Measurements from ENCODE around the gene SOST. TPM values are rescaled to one million over a fixed set of nuclear protein-coding genes. Genes with fewer than 3 reads are reported as not detected.

SOST gene
- total RNA-seq, 1 donor from 2014 or later, result not detected

DNA sequence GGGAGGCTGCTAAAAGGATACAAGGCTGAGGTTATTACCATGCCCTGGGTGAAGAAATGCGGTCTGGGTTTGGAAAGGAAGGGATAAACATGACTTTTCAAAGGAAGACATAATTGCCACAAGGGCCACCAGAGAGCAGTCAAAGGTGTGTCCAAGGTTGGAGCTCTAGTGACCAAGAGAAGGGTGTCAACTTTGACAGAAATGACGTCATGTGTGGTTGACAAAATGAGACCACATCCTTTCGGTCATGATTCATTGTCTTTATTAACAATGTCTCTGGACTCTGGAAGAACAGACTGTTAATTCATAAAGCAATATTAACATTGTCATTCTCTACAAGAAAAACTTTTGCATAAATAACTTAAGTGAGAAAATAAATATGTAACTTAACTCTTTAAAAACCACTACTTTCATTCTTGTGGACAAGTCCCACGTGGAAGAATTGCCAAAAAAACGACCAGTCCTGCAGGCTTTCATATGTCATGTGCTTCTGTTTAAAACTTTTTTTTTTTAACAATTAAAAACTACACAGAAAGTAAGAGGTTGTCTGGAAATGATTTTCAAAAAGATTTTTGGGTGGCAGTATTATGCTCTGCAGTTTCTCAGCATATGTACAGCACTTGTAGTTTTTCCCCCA, 5.0 kb downstream of the SOST start:
- FAIRE-seq (no peak), DNase-seq (ENCODE audit: low spot score in 2 of 2) (no peak)

DNA sequence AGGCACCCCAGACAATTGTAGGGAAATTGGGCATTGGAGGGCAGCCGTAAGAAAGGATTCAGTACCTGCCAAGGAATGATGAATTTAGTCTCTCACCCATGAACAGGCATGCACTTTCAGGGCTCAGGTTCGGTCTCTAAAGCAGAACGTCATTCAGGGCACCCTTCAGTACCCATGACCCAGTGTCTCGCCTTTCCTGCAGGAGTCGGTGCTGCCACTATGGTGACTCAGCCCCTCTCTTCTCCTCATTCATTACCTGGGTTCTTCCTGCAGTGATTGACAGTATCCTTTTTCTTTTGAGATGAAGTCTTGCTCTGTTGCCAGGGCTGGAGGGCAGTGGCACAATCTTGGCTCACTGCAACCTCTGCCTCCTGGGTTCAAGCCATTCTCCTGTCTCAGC, 8.4 kb downstream of the SOST start:
- no peak for FAIRE-seq
- no peak for DNase-seq (ENCODE audit: low spot score in 2 of 2)

DNA sequence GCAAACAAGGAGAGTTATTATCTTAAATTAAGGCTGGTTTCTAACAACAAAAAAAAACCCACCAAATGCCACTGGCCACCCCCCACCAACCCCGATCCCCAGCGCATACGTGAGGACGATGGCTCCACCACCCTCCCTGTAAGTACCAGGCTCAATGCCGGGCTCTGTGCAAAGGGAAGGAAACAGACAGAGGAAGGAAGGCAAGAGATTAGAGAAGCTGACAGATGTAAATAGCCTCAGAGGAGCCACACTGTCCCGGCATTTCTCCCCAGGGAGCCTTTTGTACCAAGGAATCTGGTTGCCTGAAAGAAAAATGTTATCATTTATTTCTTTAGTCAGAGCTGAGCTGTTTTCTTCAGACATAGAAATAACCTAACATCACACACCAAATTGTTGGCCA, 13.1 kb downstream of the SOST start:
- FAIRE-seq (no peak), DNase-seq (ENCODE audit: low spot score in 2 of 2) (no peak)

DNA sequence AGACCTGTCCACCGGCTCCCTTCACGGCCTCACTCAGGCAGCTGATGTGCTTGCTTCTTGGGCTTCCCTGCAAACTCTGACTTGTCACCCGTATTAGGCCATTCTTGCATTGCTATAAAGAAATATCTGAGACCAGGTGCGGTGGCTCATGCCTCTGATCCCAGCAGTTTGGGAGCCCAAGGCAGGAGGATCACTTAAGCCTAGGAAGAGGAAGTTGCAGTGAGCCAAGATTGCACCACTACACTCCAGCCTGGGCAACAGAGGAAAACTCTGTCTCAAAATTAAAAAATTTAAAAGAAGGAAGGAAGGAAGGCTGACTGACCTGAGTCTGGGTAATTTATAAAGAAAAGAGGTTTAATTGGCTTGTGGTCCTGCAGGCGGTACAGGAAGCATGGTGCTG, 17.0 kb downstream of the SOST start:
- FAIRE-seq (no peak), DNase-seq (ENCODE audit: low spot score in 2 of 2) (no peak)

DNA sequence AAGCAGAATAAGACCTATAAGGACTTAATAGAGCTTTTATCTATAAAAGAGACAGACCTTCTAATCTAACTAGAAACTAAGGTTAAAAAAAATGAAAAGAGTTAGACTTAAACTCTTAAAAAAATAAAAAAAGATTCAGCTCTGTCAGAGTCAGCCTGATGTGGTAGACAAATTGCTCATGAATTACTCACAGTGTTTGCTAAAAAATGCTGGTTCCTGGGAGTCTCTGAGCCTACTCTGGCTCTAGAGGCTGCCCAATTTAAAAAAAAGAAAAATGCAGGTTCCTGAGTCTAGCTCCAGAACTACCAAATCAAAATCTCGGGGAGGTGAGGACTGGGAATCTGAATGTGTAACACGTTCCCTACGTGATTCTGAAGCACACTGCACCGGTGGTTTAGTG, 18.1 kb downstream of the SOST start:
- no peak for FAIRE-seq

DNA sequence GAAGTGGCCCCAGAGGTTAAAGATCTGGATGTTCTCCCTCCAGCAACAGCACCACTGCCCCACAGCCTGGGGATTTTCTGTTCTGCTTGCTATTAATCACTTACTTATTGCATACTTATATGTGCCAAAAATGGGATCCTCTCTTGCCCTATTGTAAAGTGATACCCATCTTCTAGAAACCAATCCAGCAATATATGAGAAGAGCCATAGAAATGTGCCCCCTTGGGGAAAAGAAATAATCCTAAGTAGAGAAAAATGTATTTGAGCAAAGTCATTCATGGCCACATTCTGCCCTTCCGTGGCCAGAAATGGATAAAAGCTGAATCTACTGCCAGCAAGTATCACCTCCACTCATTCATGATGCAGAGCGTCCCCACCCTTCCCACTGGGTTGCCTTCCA, 20.9 kb downstream of the SOST start:
- FAIRE-seq (no peak), DNase-seq (ENCODE audit: low spot score in 2 of 2) (no peak)

More for the DNA sequence above, 18.1 kb downstream of the SOST start:
- DNase-seq (ENCODE audit: low spot score in 2 of 2), result no peak

DNA sequence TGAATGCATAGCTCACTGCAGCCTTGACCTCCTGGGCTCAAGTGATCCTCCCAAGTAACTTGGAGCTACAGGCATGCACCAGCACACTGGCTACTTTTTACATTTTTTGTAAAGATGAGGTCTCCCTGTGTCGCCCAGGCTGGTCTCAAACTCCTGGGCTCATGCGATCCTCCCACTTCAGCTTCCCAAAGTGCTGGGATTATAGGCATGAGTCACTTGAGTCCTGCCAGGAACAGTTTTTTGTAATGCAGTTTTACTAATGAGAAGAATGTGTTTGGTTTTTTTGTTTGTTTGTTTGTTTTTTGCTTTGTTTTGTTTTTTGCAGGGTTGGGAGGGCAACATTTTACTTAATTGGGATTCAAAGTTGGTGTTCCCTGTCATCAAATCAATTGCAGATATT, 22.2 kb downstream of the SOST start:
- FAIRE-seq (no peak), DNase-seq (ENCODE audit: low spot score in 2 of 2) (no peak)

DNA sequence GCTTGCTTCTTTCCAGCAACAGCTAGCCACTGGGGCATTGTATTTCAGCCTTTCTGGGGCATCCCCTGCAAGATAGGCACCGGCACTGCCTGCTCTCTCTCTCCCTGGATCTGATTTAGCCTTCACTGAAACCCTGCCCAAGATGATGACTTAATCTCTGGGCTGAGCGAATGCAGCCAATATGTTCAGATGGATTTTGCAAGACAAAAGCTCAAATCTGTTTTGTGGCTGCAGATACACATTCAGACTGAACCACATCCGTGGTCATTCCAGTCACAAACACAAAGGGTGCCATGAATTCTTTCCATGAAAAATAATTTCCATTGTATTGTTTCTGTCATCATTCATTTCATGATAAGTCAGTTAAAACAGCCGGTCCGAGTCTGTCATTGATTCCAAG, 24.2 kb downstream of the SOST start:
- FAIRE-seq (no peak), DNase-seq (ENCODE audit: low spot score in 2 of 2) (no peak)

DNA sequence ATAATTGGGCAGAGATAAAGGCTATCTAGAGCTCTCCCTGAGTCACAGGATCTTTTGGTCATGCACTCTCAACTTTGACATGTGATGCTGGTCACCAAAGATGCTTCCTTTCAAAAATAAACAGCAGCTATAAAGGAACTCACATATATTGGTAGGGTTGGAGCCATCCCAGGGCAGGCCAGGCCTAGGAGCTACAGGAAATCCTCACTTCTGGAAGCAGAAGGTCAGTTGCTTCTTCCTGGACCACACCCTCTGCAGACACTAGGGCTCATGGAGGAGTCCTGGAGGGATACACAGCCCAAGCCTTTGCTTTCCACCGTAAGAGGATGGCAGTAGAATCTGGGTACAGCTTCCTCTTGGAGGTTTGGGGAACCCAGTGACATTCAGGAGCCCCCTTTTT, 24.6 kb downstream of the SOST start:
- FAIRE-seq, result no peak

DNA sequence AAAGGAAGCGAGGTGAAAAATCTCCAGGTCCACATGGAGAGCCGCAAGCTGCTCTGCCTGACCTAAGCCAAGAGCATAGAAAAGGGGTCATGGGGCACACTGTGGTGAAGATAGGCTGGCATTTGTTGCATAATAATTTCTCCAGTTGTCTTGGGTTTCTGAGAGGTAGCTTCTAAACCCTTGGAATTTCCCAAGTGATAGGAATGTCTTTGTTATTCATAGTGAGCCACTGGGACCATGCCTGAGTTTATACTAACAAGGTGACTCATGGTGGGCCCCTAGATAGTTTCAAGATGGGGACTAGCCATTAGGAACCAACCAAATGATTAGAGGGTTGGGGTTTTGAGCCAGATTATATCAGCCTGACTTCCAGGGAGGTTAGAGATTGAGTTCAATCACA, 25.6 kb downstream of the SOST start:
- no peak for FAIRE-seq
- DNase-seq (ENCODE audit: low spot score in 2 of 2), result no peak

More for the DNA sequence above, 24.6 kb downstream of the SOST start:
- no peak for DNase-seq (ENCODE audit: low spot score in 2 of 2)

DNA sequence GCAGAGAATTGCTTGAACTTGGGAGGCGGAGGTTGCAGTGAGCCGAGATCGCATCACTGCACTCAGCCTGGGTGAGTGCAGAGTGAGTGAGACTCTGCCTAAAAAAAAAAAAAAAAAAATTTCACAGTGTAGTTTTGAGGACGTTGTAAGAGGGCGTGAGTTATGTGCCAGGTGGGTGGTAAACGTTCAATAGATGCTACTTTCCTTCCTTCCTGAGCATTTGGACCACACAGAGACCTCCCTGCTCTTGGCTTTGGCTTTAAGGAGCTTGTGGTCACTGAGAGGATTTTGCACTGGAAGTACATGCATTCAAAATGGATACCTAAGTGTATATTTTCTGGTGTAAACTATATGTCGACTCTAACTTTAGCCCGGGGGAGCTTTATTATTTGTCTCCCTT, 30.5 kb downstream of the SOST start:
- DNase-seq (ENCODE audit: low spot score in 2 of 2) (no peak), FAIRE-seq (no peak)

DNA sequence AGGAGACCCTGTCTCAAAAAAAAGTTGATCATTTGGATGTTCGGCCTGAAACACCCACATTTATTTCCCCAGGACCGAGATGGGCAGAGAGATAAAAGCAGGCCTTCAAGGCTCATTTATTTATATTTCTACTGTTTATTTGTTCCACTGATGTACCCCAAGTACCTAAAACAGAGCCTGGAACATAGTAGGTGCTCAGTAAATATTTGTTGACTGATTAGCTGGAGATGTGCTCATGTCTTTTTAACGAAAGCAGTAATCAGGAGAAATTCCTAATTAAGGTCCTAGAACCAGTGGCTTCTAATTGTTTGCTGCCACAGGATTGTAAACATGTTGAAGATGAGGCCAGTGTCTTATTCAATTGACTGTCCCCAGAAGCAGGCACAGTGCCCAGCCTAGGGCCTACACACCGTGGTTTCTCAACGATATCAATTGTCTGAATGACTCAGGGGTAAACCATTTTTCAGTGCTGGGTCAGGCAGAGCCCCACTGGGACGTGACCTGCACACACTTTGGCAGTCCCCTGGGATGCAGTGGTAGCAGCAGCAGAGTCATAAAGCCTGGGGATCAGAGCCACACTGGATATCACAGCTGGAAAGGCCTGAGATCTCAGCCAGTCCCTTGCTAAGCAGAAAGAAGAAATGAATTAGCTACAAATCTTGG, 34.8 kb downstream of the SOST start:
- FAIRE-seq, result no peak
- no peak for DNase-seq (ENCODE audit: low spot score in 2 of 2)

DNA sequence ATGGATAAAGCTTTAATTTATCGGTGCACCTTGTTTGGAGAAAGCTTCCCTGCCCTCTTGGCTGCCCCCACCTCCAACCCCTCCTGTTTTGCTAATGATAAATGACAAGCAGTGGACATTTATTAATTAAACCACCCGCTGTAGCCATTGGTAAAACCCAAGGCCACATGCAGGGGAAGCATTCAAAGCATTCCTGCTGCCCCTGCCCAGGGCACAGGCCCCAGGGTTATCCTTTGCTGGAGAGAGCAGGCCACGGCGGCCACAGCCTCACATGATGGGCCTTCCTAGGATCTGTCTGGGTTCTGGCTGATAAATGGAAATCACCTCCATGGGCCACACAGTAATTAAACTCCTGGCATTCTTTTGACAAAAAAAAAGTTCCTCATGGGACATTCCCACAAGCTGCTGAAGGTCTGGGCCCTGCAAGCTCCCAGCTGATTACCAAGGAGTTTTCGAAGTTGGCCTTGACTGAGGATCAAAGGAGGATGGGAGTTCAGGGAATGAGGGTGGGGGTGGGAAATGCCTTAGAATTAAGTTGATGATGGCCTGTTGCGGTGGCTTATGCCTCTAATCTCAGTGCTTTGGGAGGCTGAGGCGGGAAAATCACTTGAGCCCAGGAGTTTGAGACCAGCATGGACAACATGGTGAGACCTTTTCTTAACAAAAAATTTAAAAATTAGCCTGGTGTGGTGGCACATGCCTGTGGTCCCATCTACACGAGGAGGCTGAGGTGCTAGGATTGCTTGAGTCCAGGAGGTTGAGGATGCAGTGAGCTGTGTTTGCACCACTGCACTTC, 35.5 kb downstream of the SOST start:
- FAIRE-seq (no peak), DNase-seq (ENCODE audit: low spot score in 2 of 2) (no peak)

DNA sequence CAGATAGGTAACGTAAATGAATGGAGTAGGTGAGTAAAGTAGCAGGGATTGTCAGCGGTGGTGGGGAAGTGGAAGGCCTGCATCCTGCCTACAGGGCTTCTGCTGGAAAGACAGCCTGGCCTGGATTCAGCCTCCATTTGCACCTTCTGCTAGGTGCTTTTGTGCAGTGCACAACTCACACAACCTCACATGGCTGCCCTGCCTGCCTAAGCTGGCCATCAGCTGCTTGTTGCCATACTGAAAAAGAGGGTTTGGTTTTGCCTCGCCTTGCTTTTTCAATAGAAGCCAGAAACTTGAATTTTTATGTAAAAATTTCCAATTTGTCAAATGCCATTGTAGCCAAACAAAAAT, 36.3 kb downstream of the SOST start:
- no peak for DNase-seq (ENCODE audit: low spot score in 2 of 2)
- no peak for FAIRE-seq

DNA sequence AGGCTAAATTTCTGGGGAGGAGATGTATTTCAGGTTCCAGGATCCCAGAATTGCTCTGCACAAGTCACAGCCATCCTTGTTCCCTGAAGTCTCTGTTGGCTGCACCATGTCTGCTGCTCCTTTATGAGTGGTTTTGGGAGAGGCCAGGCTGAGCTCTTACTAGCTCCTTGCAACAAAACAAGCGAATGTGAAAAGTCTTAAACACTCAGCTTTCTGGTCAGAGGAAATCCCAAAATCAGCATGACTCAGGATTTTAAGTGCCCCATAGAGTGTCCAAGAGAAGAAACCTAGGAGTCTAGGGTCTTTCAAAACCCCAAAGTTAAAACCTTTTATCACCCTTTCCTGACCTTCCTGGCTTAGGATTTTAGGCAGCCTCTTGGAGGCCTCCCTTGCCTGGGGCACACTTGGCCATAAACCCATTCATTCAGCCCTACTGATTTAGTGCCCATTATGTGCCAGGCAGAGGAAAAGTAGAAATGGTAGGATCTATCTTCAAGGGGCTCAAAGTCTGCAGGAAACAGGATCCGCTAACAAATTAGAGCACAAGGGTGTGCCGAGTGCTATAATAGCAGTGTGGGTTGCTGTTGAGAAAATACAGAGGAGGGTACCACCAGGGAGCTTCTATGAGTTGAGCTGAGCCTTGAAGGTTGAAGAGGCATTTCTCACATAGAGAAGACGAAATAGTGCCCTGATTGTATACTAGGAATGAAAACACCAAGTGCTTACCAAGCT, 36.9 kb downstream of the SOST start:
- no peak for FAIRE-seq
- DNase-seq (ENCODE audit: low spot score in 2 of 2), result no peak

DNA sequence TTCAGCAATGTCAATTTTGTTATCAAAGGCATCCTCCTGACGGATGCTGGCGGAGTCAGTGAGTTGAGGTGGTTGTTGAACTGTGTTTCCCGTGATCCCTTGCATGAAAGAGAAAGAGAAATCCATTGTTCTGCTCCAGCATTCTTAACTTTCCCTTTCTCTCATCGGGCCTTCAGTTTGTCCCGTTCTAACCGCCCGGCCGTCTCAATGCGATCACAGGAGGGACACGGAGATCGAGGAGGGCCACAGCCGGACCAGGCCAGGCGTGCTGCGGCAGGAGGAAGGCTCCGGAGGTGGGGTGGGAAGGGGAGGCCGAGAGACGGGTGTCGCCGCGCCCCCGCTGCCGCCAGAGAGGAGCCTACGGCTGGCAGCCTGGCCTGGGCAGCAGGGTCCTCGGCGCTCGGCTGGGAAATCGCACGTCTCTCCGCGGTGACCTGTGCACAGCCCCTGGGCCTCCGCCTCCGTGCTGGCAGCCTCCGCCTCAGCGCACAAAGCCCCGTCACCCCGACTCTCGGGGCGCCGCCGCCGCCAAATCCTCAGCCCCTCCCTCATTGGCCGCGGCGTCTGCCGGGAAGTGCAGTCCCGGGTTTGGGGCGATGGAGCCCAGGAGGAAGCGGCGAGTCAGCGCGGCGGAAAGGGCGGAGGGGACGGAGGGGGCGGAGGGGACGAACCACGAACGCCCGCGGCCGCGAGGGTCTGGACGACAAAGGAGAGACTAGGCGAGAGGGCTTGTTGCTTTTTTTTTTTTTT, 38.1 kb downstream of the SOST start:
- no peak for FAIRE-seq
- DNase-seq (ENCODE audit: low spot score in 2 of 2), result peak; percentile 75 to 82

DNA sequence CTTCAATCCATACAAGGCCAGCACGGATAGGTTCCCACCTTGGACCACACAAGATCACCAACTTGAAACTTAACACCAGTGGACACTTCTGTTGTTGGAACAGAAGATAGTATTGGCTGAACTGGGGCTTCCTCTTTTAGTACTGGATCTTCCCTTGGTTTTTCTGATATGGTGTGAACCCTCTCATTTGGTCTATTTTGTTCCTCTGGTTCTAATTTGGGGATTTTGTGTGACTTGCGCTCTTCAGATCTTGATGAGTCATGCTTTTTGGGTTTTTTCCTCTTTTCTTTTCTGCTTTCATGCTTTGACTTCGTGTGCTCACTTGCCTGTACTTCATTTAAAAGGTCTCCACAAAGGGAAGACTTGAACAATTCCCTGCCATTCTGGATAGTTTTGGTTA, 39.0 kb downstream of the SOST start:
- FAIRE-seq (no peak), DNase-seq (ENCODE audit: low spot score in 2 of 2) (no peak)

DNA sequence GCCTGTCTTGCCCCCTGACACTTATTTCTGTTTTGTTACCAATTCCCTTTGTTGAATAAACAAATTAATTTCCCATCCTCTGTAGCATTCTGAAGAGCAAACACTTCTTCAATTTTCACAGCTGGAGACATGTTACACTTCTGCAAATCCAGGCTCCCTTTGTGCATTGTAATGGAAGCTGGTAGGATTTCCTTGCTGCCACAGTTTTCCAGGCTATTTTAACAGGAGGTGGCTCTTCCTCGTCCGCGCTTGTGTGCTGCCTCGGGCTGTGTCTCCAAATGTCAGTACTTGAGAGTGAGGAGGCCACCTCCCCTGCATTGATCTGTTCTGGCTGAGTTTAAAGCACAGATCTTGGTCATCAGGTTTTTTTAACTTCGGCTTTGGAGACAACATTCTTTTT, 40.0 kb downstream of the SOST start:
- FAIRE-seq (no peak), DNase-seq (ENCODE audit: low spot score in 2 of 2) (no peak)

DNA sequence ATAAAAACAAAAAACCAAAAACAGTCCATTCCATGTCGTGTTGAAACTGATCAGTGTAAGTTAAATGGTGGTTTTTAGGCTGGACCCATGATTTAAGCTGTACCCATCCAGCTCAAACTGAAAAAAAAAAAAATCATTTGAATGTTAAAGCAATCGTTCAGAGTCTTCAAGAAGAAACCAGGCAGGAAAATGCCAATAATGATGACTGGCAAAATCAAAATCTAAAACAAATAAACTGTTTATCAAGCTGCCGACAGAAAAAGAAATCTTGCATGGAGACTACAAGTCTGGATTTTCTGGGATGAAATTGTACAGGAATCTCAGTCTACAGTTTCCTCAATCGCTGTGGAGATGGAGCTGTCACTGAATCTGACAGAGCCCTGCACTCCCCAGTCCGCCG, 40.7 kb downstream of the SOST start:
- FAIRE-seq (no peak), DNase-seq (ENCODE audit: low spot score in 2 of 2) (no peak)

DNA sequence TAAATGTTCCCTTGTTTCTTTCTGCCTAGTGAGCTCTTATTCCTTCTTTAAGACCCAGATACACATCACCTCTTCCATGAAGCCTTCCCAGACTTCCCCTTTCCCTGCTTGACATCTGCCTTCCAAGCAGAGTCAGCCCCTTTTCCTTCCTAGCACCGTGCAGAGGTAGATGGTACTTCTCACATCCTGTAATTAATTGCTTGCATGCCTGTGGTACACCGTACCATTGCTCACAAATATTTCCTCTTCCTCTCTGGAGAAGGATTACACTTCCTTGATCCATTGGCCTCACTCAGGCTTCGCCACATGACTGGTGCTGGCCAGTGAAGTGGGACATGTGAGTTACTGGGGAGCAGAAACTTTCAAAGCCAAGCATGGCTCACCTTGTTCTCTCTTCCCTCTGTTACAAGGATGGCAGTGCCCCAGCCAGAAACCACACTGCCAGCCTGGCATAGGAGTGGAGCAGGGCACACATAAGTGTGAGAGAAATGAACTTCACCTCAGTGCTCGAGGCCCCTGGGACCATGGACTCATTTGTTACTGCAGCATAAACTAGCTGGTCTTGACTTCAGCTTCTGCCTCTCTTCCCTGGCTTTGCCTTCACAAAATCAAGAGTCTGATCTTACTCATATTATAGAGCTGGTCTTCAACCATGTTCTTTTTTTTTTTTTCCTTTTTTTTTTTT, 44.0 kb downstream of the SOST start:
- FAIRE-seq (no peak), DNase-seq (ENCODE audit: low spot score in 2 of 2) (no peak)
